Measurements from ENCODE around the gene CYP4V2.
"Not testable (repeated sequence)": the region's sequence is repeated elsewhere in the genome, so short reads cannot be mapped to it uniquely, and the experiment has no call there.

The CYP4V2 gene

GRCh38 chr4:186228514-186228894 is 37.1 kb downstream of the CYP4V2 start:
- no peak for DNase-seq (ENCODE audit: low read depth, low spot score)

- DNase-seq (ENCODE audit: low read depth, low spot score) = no peak
Measured at GRCh38 chr4:186234367-186234766, 43.0 kb downstream of the CYP4V2 start.

- DNase-seq (ENCODE audit: low read depth, low spot score) = no peak
Measured at GRCh38 chr4:186236126-186236525, 44.8 kb downstream of the CYP4V2 start.

GRCh38 chr4:186240452-186240847 is 49.1 kb downstream of the CYP4V2 start:
- no peak for DNase-seq (ENCODE audit: low read depth, low spot score)

- DNase-seq (ENCODE audit: low read depth, low spot score) = no peak
Measured at GRCh38 chr4:186240848-186241491, 49.6 kb downstream of the CYP4V2 start.

GRCh38 chr4:186241616-186242015 is 50.2 kb downstream of the CYP4V2 start:
- no peak for DNase-seq (ENCODE audit: low read depth, low spot score)

GRCh38 chr4:186242031-186242430 is 50.7 kb downstream of the CYP4V2 start:
- not testable (repeated sequence) for DNase-seq (ENCODE audit: low read depth, low spot score)

- DNase-seq (ENCODE audit: low read depth, low spot score) = no peak
Measured at GRCh38 chr4:186243331-186243730, 52.0 kb downstream of the CYP4V2 start.

GRCh38 chr4:186244835-186245234 is 53.5 kb downstream of the CYP4V2 start:
- DNase-seq (ENCODE audit: low read depth, low spot score) = no peak

- not testable (repeated sequence) for DNase-seq (ENCODE audit: low read depth, low spot score)
Measured at GRCh38 chr4:186247062-186247752, 55.8 kb downstream of the CYP4V2 start.

GRCh38 chr4:186248643-186249042 is 57.3 kb downstream of the CYP4V2 start:
- no peak for DNase-seq (ENCODE audit: low read depth, low spot score)

GRCh38 chr4:186249785-186250754 is 58.7 kb downstream of the CYP4V2 start:
- peak; percentile 82 for DNase-seq (ENCODE audit: low read depth, low spot score)

- DNase-seq (ENCODE audit: low read depth, low spot score) = no peak
Measured at GRCh38 chr4:186250760-186251159, 59.4 kb downstream of the CYP4V2 start.

- DNase-seq (ENCODE audit: low read depth, low spot score) = no peak
Measured at GRCh38 chr4:186255122-186255521, 63.8 kb downstream of the CYP4V2 start.

- DNase-seq (ENCODE audit: low read depth, low spot score) = no peak
Measured at GRCh38 chr4:186258216-186258811, 66.9 kb downstream of the CYP4V2 start.

GRCh38 chr4:186260117-186260503 is 68.7 kb downstream of the CYP4V2 start:
- no peak for DNase-seq (ENCODE audit: low read depth, low spot score)
